OCI-LY3 (cell line): ENCODE data around the gene ATG10.

Source experiments
- H2AFZ ChIP-seq: fragments of 200-600, 300-600 bp; shearing (Covaris generic); 2 replicates; pipeline ENCODE4 v1.6.0; 2014; ENCODE audit warnings: antibody characterized with exemption, low read depth, low read length
- H3K27ac ChIP-seq: fragments of 200-600, 300-600 bp; sonication (generic); 2 replicates; pipeline ENCODE4 v1.5.1; 2014; ENCODE audit warnings: mild to moderate bottlenecking, low read length, moderate library complexity, mixed read lengths
- H3K27me3 ChIP-seq: fragments of 200-600, 300-600 bp; sonication (generic); 2 replicates; pipeline ENCODE4 v1.6.1; 2014; ENCODE audit warnings: low read depth, low read length, mixed read lengths
- H3K36me3 ChIP-seq: fragments of 200-600, 300-600 bp; sonication (generic); replicated peaks from 2 replicates; pipeline ENCODE3; 2014; ENCODE audit warnings: low read depth, low read length, mixed read lengths
- H3K4me1 ChIP-seq: fragments of 300-600, 200-600 bp; sonication (generic); 2 replicates; pipeline ENCODE4 v1.6.1; 2014; ENCODE audit warnings: low read length, mixed read lengths
- H3K4me2 ChIP-seq: fragments of 200-600, 300-600 bp; sonication (generic); 2 replicates; pipeline ENCODE4 v1.6.1; 2014; ENCODE audit warnings: low read length, mixed read lengths
- H3K4me3 ChIP-seq: fragments of 300-600, 200-600 bp; sonication (generic); 2 replicates; pipeline ENCODE4 v1.5.1; 2014; ENCODE audit warnings: antibody characterized with exemption, mild to moderate bottlenecking, low read length, moderate library complexity
- H3K79me2 ChIP-seq: fragments of 300-600, 200-600 bp; shearing (Covaris generic); 2 replicates; pipeline ENCODE4 v1.6.1; 2014; ENCODE audit warnings: mild to moderate bottlenecking, low read length, mixed read lengths
- H3K9ac ChIP-seq: fragments of 300-600, 200-600 bp; shearing (Covaris generic); 2 replicates; pipeline ENCODE4 v1.6.0; 2014; ENCODE audit warnings: mild to moderate bottlenecking, low read length, moderate library complexity
- H3K9me3 ChIP-seq: fragments of 200-600, 300-600 bp; shearing (Covaris generic); 2 replicates; pipeline ENCODE4 v1.6.1; 2014; ENCODE audit warnings: low read length, mixed read lengths; ENCODE audit not compliant: insufficient read depth
- H4K20me1 ChIP-seq: fragments of 200-600, 300-600 bp; sonication (generic); 2 replicates; pipeline ENCODE4 v1.6.1; 2016; ENCODE audit warnings: low read length, mixed read lengths; ENCODE audit not compliant: insufficient read depth
- EZH2phosphoT487 ChIP-seq: fragments of 200-600 bp; shearing (Covaris generic); IDR thresholded peaks from 2 replicates; pipeline ENCODE4 v1.6.1; 2018; ENCODE audit warnings: antibody characterized with exemption, mixed run types, low read depth
- TF ChIP-seq, protein P1 (sequence below): fragments of 200-600, 300-600 bp; sonication (generic); IDR thresholded peaks from 2 replicates; pipeline ENCODE4 v1.5.1; 2014; ENCODE audit warnings: antibody characterized with exemption, low read length, low read depth

The ATG10 gene

GRCh38 chr5:82151662-82152061 lies 179.8 kb downstream of the ATG10 start:
- Histone ChIP-seq H3K27me3 (no peaks in the 10 kb centered on the region), H3K4me3 (no peak overlapping the region), H3K27ac (no peak overlapping the region), H3K36me3 (no peaks in the 10 kb centered on the region), H3K9ac (no peak overlapping the region), H3K79me2 (no peaks in the 10 kb centered on the region), H3K9me3 (no peaks in the 10 kb centered on the region), H2AFZ (no peak overlapping the region), H3K4me2 (no peak overlapping the region), H3K4me1 (no peaks in the 10 kb centered on the region), H4K20me1 (no peaks in the 10 kb centered on the region)
- no peak for TF ChIP-seq EZH2phosphoT487
- TF ChIP-seq, protein P1, sequence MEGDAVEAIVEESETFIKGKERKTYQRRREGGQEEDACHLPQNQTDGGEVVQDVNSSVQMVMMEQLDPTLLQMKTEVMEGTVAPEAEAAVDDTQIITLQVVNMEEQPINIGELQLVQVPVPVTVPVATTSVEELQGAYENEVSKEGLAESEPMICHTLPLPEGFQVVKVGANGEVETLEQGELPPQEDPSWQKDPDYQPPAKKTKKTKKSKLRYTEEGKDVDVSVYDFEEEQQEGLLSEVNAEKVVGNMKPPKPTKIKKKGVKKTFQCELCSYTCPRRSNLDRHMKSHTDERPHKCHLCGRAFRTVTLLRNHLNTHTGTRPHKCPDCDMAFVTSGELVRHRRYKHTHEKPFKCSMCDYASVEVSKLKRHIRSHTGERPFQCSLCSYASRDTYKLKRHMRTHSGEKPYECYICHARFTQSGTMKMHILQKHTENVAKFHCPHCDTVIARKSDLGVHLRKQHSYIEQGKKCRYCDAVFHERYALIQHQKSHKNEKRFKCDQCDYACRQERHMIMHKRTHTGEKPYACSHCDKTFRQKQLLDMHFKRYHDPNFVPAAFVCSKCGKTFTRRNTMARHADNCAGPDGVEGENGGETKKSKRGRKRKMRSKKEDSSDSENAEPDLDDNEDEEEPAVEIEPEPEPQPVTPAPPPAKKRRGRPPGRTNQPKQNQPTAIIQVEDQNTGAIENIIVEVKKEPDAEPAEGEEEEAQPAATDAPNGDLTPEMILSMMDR, result no peak

DNA sequence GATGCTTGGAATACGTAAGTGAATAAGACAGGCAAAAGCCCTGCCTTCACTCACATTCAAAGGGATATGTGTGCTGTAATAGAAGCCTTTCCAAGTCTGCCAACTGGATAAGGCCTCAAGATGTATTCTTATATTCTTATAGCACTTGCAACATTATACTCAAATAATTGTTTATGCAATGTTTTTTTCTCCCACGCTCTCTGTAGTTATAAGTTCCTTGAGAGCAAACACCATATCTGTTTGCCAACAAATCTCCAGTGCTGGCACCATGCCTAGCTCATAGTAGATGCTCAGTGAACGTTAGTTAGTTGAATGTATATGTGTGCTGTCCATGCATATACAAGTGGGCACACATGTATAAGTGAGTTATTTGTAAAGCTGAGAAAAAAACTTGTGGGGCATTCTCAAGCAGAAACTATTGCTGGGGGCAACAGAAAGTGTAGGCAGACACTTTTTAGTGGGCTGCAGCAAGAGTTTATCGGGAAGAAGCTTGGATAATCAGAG lies 181.2 kb downstream of the ATG10 start:
- H3K9ac ChIP-seq, result no peak overlapping the region
- no peak overlapping the region for H2AFZ ChIP-seq
- TF ChIP-seq EZH2phosphoT487, result no peak
- TF ChIP-seq, protein P1, result no peak
- no peaks in the 10 kb centered on the region for H3K79me2 ChIP-seq
- H3K36me3 ChIP-seq, result no peaks in the 10 kb centered on the region
- no peak overlapping the region for H3K4me2 ChIP-seq
- H3K4me1 ChIP-seq, result no peaks in the 10 kb centered on the region
- no peaks in the 10 kb centered on the region for H3K27me3 ChIP-seq
- H3K4me3 ChIP-seq, result no peak overlapping the region
- H3K27ac ChIP-seq, result no peak overlapping the region
- H4K20me1 ChIP-seq, result no peaks in the 10 kb centered on the region
- H3K9me3 ChIP-seq, result no peaks in the 10 kb centered on the region

- H2AFZ ChIP-seq, result no peak overlapping the region
- no peak overlapping the region for H3K4me3 ChIP-seq
- no peak overlapping the region for H3K4me2 ChIP-seq
- H3K9me3 ChIP-seq, result no peaks in the 10 kb centered on the region
- no peaks in the 10 kb centered on the region for H3K27me3 ChIP-seq
- H3K36me3 ChIP-seq, result no peaks in the 10 kb centered on the region
- TF ChIP-seq, protein P1, result no peak
- TF ChIP-seq EZH2phosphoT487, result no peak
- H3K27ac ChIP-seq, result no peak overlapping the region
- H3K79me2 ChIP-seq, result no peaks in the 10 kb centered on the region
- no peak overlapping the region for H3K9ac ChIP-seq
- no peaks in the 10 kb centered on the region for H3K4me1 ChIP-seq
- H4K20me1 ChIP-seq, result no peaks in the 10 kb centered on the region
Observed at GRCh38 chr5:82154776-82155175, 183.0 kb downstream of the ATG10 start.

- Histone ChIP-seq H3K79me2 (no peaks in the 10 kb centered on the region), H3K27ac (no peak overlapping the region), H3K9ac (no peak overlapping the region), H2AFZ (no peak overlapping the region), H3K9me3 (no peaks in the 10 kb centered on the region), H3K4me2 (no peak overlapping the region), H3K36me3 (no peaks in the 10 kb centered on the region), H3K27me3 (no peaks in the 10 kb centered on the region), H3K4me1 (no peaks in the 10 kb centered on the region), H3K4me3 (no peak overlapping the region), H4K20me1 (no peaks in the 10 kb centered on the region)
- TF ChIP-seq, protein P1, result no peak
- TF ChIP-seq EZH2phosphoT487, result no peak
Observed at GRCh38 chr5:82155305-82155704, 183.5 kb downstream of the ATG10 start.
